H1 (cell line): ENCODE data around the gene ZSCAN5A. TPM values are rescaled to one million over a fixed set of nuclear protein-coding genes. Genes with fewer than 3 reads are reported as not detected.

Experiments used
- CTCF ChIA-PET: fragments of 300-600 bp; sonication (Branson Sonifier 250); formaldehyde crosslinking; loops from one replicate; lab custom pipeline; 2021; ENCODE audit not compliant: partially characterized antibody; lab: Charles Lee
- POLR2A ChIA-PET: fragments of 300-600 bp; sonication (Branson Sonifier 250); formaldehyde crosslinking; loops from one replicate; lab custom pipeline; 2021; ENCODE audit warnings: inconsistent platforms; ENCODE audit not compliant: partially characterized antibody; lab: Charles Lee
- DNase-seq, 2 experiments: peaks; one replicate each; pipeline versions ENCODE4 v3.0.0 to v3.0.0-alpha.2; 2010 to 2022; ENCODE audit warnings: low spot score in 2 of 2, low read depth in 1 of 2, mixed read lengths in 1 of 2
- FAIRE-seq: peaks from 2 replicates; lab custom pipeline; 2011; peaks lifted over from hg19 to GRCh38; lab: Jason Lieb, UNC
- H2AFZ ChIP-seq: 2 replicates; pipeline ENCODE4 v1.8.1; 2012; ENCODE audit warnings: low read length, inconsistent platforms
- H2AK5ac ChIP-seq: 2 replicates; pipeline ENCODE4 v1.6.1; 2013; ENCODE audit warnings: low read depth, low read length
- H2BK120ac ChIP-seq: replicated peaks from 2 replicates; pipeline ENCODE3; 2013; ENCODE audit warnings: low read depth, low read length, inconsistent platforms
- H2BK12ac ChIP-seq: 2 replicates; pipeline ENCODE4 v1.6.1; 2013; ENCODE audit warnings: low read depth, low read length
- H2BK15ac ChIP-seq: 2 replicates; pipeline ENCODE4 v1.6.1; 2013; ENCODE audit warnings: low read length
- H2BK20ac ChIP-seq: 2 replicates; pipeline ENCODE4 v1.6.1; 2013; ENCODE audit warnings: low read length
- H2BK5ac ChIP-seq: 2 replicates; pipeline ENCODE4 v1.6.1; 2013; ENCODE audit warnings: low read depth, low read length
- H3K14ac ChIP-seq: 2 replicates; pipeline ENCODE4 v1.6.1; 2013; ENCODE audit warnings: inconsistent platforms; ENCODE audit not compliant: insufficient read length
- H3K18ac ChIP-seq: 2 replicates; pipeline ENCODE4 v1.6.1; 2013; ENCODE audit warnings: low read length; ENCODE audit errors: extremely low read depth
- H3K23ac ChIP-seq: 2 replicates; pipeline ENCODE4 v1.6.1; 2013; ENCODE audit warnings: inconsistent platforms; ENCODE audit not compliant: insufficient read length
- H3K23me2 ChIP-seq: 2 replicates; pipeline ENCODE4 v1.6.1; 2013; ENCODE audit warnings: low read depth, low read length
- H3K27ac ChIP-seq: 2 replicates; pipeline ENCODE4 v1.6.1; 2011; ENCODE audit warnings: low read depth, low read length, inconsistent platforms
- H3K27me3 ChIP-seq, 4 experiments: replicated peaks in 1 of 4; 1 replicate in 1 of 4; 2 replicates in 3 of 4; pipeline versions ENCODE4 v1.6.1 to v1.8.1; 2011 to 2013; ENCODE audit warnings: low read length in 3 of 4, mild to moderate bottlenecking in 3 of 4, inconsistent platforms in 2 of 4, mixed read lengths in 2 of 4, moderate library complexity in 1 of 4; ENCODE audit not compliant: control insufficient read depth in 3 of 4, insufficient read depth in 3 of 4; ENCODE audit errors: extremely low read depth in 1 of 4
- H3K36me3 ChIP-seq, 4 experiments: 2 replicates each; pipeline versions ENCODE4 v1.6.1 to v1.8.1; 2011 to 2013; ENCODE audit warnings: mild to moderate bottlenecking in 4 of 4, low read length in 3 of 4, moderate library complexity in 2 of 4, control low read depth in 1 of 4, inconsistent platforms in 1 of 4; ENCODE audit not compliant: insufficient read depth in 4 of 4, control insufficient read depth in 2 of 4
- H3K4ac ChIP-seq: replicated peaks from 2 replicates; pipeline ENCODE3; 2013; ENCODE audit warnings: low read length, low read depth, mixed read lengths, inconsistent platforms; ENCODE audit not compliant: insufficient read length
- H3K4me1 ChIP-seq, 4 experiments: replicated peaks in 1 of 4; 1 replicate in 1 of 4; 2 replicates in 3 of 4; pipeline versions ENCODE4 v1.6.1 to v1.8.1; 2011 to 2013; ENCODE audit warnings: low read length in 3 of 4, inconsistent platforms in 2 of 4, mixed read lengths in 1 of 4; ENCODE audit not compliant: insufficient read depth in 4 of 4, control insufficient read depth in 3 of 4
- H3K4me2 ChIP-seq, 2 experiments: 2 replicates each; pipeline versions ENCODE4 v1.6.1 to v1.8.1; 2011 to 2013; ENCODE audit warnings: low read depth in 2 of 2, low read length in 2 of 2, control low read depth in 1 of 2, inconsistent platforms in 1 of 2, mild to moderate bottlenecking in 1 of 2; ENCODE audit not compliant: insufficient read depth in 1 of 2
- H3K4me3 ChIP-seq, 4 experiments: fragments of 200-600, 300-600 bp in 1 of 4; sonication (generic), shearing (Covaris generic), sonication (Bioruptor Twin) in 1 of 4; 2 replicates each; pipeline versions ENCODE4 v1.5.1 to v1.8.1; 2011 to 2016; ENCODE audit warnings: low read length in 4 of 4, low read depth in 3 of 4, control low read depth in 2 of 4, inconsistent platforms in 2 of 4, mild to moderate bottlenecking in 2 of 4, mixed read lengths in 1 of 4, moderate library complexity in 1 of 4; ENCODE audit not compliant: insufficient read depth in 2 of 4; ENCODE audit errors: extremely low read depth in 1 of 4
- H3K56ac ChIP-seq: replicated peaks from 2 replicates; pipeline ENCODE3; 2013; ENCODE audit warnings: low read depth, mild to moderate bottlenecking, mixed read lengths, low read length, inconsistent platforms; ENCODE audit not compliant: insufficient read length
- H3K79me1 ChIP-seq: 2 replicates; pipeline ENCODE4 v1.6.1; 2013; ENCODE audit warnings: low read depth, low read length, control low read depth
- H3K79me2 ChIP-seq, 2 experiments: 2 replicates each; pipeline versions ENCODE4 v1.6.1 to v1.8.1; 2012 to 2013; ENCODE audit warnings: low read length in 2 of 2, mild to moderate bottlenecking in 2 of 2, inconsistent platforms in 1 of 2; ENCODE audit not compliant: insufficient read depth in 2 of 2, control insufficient read depth in 1 of 2
- H3K9ac ChIP-seq, 4 experiments: replicated peaks in 1 of 4; 1 replicate in 1 of 4; 2 replicates in 3 of 4; pipeline versions ENCODE4 v1.6.1 to v1.8.1; 2011 to 2013; ENCODE audit warnings: low read depth in 3 of 4, low read length in 3 of 4, control low read depth in 2 of 4, mild to moderate bottlenecking in 2 of 4, moderate library complexity in 2 of 4, inconsistent platforms in 1 of 4; ENCODE audit errors: extremely low read depth in 1 of 4
- H3K9me3 ChIP-seq, 2 experiments: 2 replicates each; pipeline versions ENCODE4 v1.6.1 to v1.8.1; 2012 to 2013; ENCODE audit warnings: mild to moderate bottlenecking in 2 of 2, moderate library complexity in 2 of 2, control low read depth in 1 of 2, inconsistent platforms in 1 of 2, low read depth in 1 of 2, low read length in 1 of 2, mixed read lengths in 1 of 2; ENCODE audit not compliant: insufficient read depth in 2 of 2
- H4K20me1 ChIP-seq, 2 experiments: replicated peaks in 1 of 2; 2 replicates each; pipeline versions ENCODE3 to v1.8.1; 2011 to 2013; ENCODE audit warnings: inconsistent platforms in 2 of 2, low read length in 2 of 2, mild to moderate bottlenecking in 1 of 2; ENCODE audit not compliant: insufficient read depth in 2 of 2, control insufficient read depth in 1 of 2
- H4K5ac ChIP-seq: 2 replicates; pipeline ENCODE4 v1.6.1; 2013; ENCODE audit warnings: low read length, low read depth, mixed read lengths, inconsistent platforms; ENCODE audit not compliant: insufficient read length
- H4K8ac ChIP-seq: 2 replicates; pipeline ENCODE4 v1.8.0; 2013; ENCODE audit warnings: mild to moderate bottlenecking, moderate library complexity, low read length, inconsistent platforms; ENCODE audit not compliant: insufficient read depth; ENCODE audit errors: extremely low read depth
- H4K91ac ChIP-seq: replicated peaks from 2 replicates; pipeline ENCODE3; 2013; ENCODE audit warnings: low read length, mixed read lengths, inconsistent platforms; ENCODE audit not compliant: insufficient read length
- GTF2F1 ChIP-seq: IDR thresholded peaks from 2 replicates; pipeline ENCODE4 v1.6.1; 2012; ENCODE audit warnings: low read depth, low read length, improper control_type of control experiment, borderline replicate concordance
- POU5F1 ChIP-seq: IDR thresholded peaks from 2 replicates; pipeline ENCODE4 v1.6.1; 2011; ENCODE audit warnings: low read depth, mild to moderate bottlenecking, low read length, moderate library complexity
- YY1 ChIP-seq: IDR thresholded peaks from 2 replicates; pipeline ENCODE4 v1.6.1; 2011; ENCODE audit warnings: low read depth, mild to moderate bottlenecking, low read length
- WGBS, 2 experiments: shearing (Covaris generic) in 1 of 2; methylation state at CpG; one replicate each; pipeline versions ENCODE4 v1.1.6 to v1.1.7; 2013 to 2015; ENCODE audit warnings: low lambda C conversion rate in 2 of 2, mixed read lengths in 2 of 2, inconsistent platforms in 1 of 2, low coverage in 1 of 2, missing lambda C conversion rate in 1 of 2; ENCODE audit not compliant: insufficient replicate concordance in 2 of 2, insufficient coverage in 1 of 2, insufficient read length in 1 of 2; ENCODE audit errors: extremely low coverage in 1 of 2, missing lambda C conversion rate in 1 of 2; 5-methylcytosine and 5-hydroxymethylcytosine counted together
- polyA plus RNA-seq, 7 experiments: library from polyadenylated mRNA; depleted of rRNA in 3 of 7; stranded (reverse) in 5 of 7; unstranded in 2 of 7; fragments of >200 nt in 5 of 7; fragments of 200-250 nt in 2 of 7; gene quantifications; 1 replicate in 5 of 7; 2 replicates in 1 of 7; 4 replicates in 1 of 7; pipeline versions ENCODE4 v1.2.1 to v1.2.3, GENCODE V29; 2011 to 2013; ENCODE audit warnings: missing spikeins in 2 of 7, mixed read lengths in 2 of 7
- total RNA-seq: library from RNA; stranded (reverse); fragmentation: NEBNext Ultra II Directional; extraction: Animal tissue kit (Norgen Biotek cat#: 25700); gene quantifications from 2 replicates; pipeline ENCODE4 v1.2.1, GENCODE V29; 2021

The ZSCAN5A gene
- total and polyA plus RNA-seq, 2 of the 8 experiments (the other 6 are each of a cell fraction or from before 2014, with no cell fraction given), result 8.6 to 11.0 TPM

DNA sequence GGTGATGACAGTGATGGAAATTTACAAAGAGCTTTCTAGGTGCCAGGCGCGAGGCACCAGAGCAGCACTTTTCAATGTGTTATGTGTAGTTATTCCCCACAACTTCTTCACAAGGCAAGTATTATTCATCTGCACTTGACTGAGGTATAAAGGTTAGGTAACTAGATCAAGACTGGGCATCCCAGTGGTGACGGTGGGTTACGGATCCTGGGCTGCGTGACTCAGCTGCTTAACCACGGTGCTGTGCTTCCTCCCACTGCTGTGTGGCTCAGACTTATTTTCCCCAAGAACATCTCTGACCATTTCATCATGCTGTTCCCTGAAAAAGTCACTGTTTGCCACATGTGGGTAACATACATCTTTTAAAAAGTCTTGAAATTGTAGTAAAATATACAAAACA, 22.8 kb downstream of the ZSCAN5A start:
- WGBS, 2 experiments, result 94% methylated on average over 6 of the region's 6 CpGs; no CpG with 5 or more reads in 1 of the 2 experiments
- POLR2A ChIA-PET, result interaction anchor here (1.0 kb wide), 1 partner anchor 16 kb away, joined by 3 read pairs; no protein-coding TSS in a partner anchor

More for the DNA sequence above, 22.8 kb downstream of the ZSCAN5A start:
- Histone ChIP-seq H3K23ac (no peak overlapping the region), H3K27me3 (no peaks in the 10 kb centered on the region), H3K18ac (no peak overlapping the region), H2AFZ (no peak overlapping the region), H3K79me1 (no peaks in the 10 kb centered on the region), H3K23me2 (no peaks in the 10 kb centered on the region), H3K56ac (no peak overlapping the region), H2BK12ac (no peak overlapping the region), H4K20me1 (peaks cover 0 to 2% of the 10 kb centered on the region in 2 experiments), H2BK5ac (no peak overlapping the region), H2BK15ac (no peak overlapping the region), H4K5ac (no peak overlapping the region), H3K4ac (no peak overlapping the region), H2BK120ac (no peak overlapping the region), H3K4me1 (no peaks in the 10 kb centered on the region; a peak in 1 of 7 replicates), H3K27ac (no peak overlapping the region), H3K9ac (no peak overlapping the region), H4K8ac (no peak overlapping the region), H3K4me2 (no peak overlapping the region), H3K14ac (no peak overlapping the region), H2AK5ac (no peak overlapping the region), H3K36me3 (no peaks in the 10 kb centered on the region), H2BK20ac (no peak overlapping the region), H4K91ac (no peak overlapping the region), H3K79me2 (no peaks in the 10 kb centered on the region), H3K9me3 (no peaks in the 10 kb centered on the region), H3K4me3 (no peak overlapping the region)
- DNase-seq (no peak), FAIRE-seq (no peak)
- CTCF ChIA-PET, result interaction anchor here (0.9 to 1.4 kb wide), 2 partner anchors 18 to 216 kb away, joined by 5 to 6 read pairs; no protein-coding TSS in a partner anchor
- TF ChIP-seq YY1 (no peak), GTF2F1 (no peak), POU5F1 (no peak)
